Kidney (tissue), 14 donors: ENCODE measurements around the gene CA6. TPM values are rescaled to one million over a fixed set of nuclear protein-coding genes. Genes with fewer than 3 reads are reported as not detected.

Experiments
- DNase-seq, 5 donors: peaks; one replicate each; pipeline ENCODE4 v3.0.0-alpha.2; 2013 to 2020
- FAIRE-seq: peaks from 2 replicates; lab custom pipeline; 2012; peaks lifted over from hg19 to GRCh38; lab: Jason Lieb, UNC
- H3K27ac ChIP-seq, 2 donors: one replicate each; pipeline ENCODE4 v1.7.0; 2013; ENCODE audit warnings: low read depth in 2 of 2, low read length in 2 of 2, inconsistent platforms in 1 of 2
- H3K27me3 ChIP-seq: one replicate; pipeline ENCODE4 v1.7.1; 2013; ENCODE audit warnings: low read length, inconsistent platforms; ENCODE audit not compliant: control insufficient read depth, insufficient read depth
- H3K36me3 ChIP-seq, 3 donors: one replicate each; pipeline versions ENCODE4 v1.7.0 to v1.7.1; 2013; ENCODE audit warnings: low read length in 3 of 3, control low read depth in 1 of 3, inconsistent platforms in 1 of 3; ENCODE audit not compliant: insufficient read depth in 3 of 3, control insufficient read depth in 2 of 3
- H3K4me1 ChIP-seq, 3 donors: one replicate each; pipeline versions ENCODE4 v1.7.0 to v1.7.1; 2013; ENCODE audit warnings: low read length in 3 of 3, inconsistent platforms in 1 of 3, low read depth in 1 of 3; ENCODE audit not compliant: control insufficient read depth in 2 of 3, insufficient read depth in 2 of 3
- H3K4me3 ChIP-seq, 3 donors: one replicate each; pipeline versions ENCODE4 v1.7.0 to v1.8.1; 2013; ENCODE audit warnings: low read length in 3 of 3, control low read depth in 1 of 3, inconsistent platforms in 1 of 3
- H3K9ac ChIP-seq, 3 donors: one replicate each; pipeline versions ENCODE4 v1.7.0 to v1.7.1; 2013; ENCODE audit warnings: low read length in 3 of 3, control low read depth in 1 of 3, inconsistent platforms in 1 of 3
- H3K9me3 ChIP-seq, 3 donors: one replicate each; pipeline versions ENCODE4 v1.7.0 to v1.7.1; 2013; ENCODE audit warnings: low read length in 3 of 3, control low read depth in 1 of 3, inconsistent platforms in 1 of 3; ENCODE audit not compliant: control insufficient read depth in 2 of 3, insufficient read depth in 1 of 3
- CTCF ChIP-seq: IDR thresholded peaks from 3 replicates; pipeline ENCODE4 v1.5.1; 2012; ENCODE audit warnings: mild to moderate bottlenecking, moderate library complexity, borderline replicate concordance; ENCODE audit not compliant: insufficient read depth; ENCODE audit errors: extremely low read depth
- intact Hi-C: fragments of 100-400 bp; cut with DNase I; formaldehyde crosslinking; loops from one replicate; pipeline ENCODE4 v1.11.1; 2022
- polyA plus RNA-seq: library from polyadenylated mRNA; stranded (reverse); fragments of 350-450 nt; fragmentation: Illumina TruSeq; extraction: RNeasy Lipid Tissue Mini Kit (QIAGEN cat#74804); gene quantifications from one replicate; pipeline ENCODE4 v1.2.3, GENCODE V29; 2014; ENCODE audit warnings: low read depth, low replicate concordance; ENCODE audit not compliant: insufficient read depth
- total RNA-seq: library from RNA; stranded (reverse); fragmentation: NEBNext Ultra II Directional; extraction: Animal tissue kit (Norgen Biotek cat#: 25700); gene quantifications from one replicate; pipeline ENCODE4 v1.2.1, GENCODE V29; 2021
- donor health status: control.
- donor health status: control.
- donor health status: control.
- donor health status: control.
- donor health status: control.
- donor health status: DM: yes; HTN: yes; CAD: no.
- donor health status: Normal renal cell carcinoma (clear cell type).

Gene CA6
- total and polyA plus RNA-seq, 2 donors from 2014 or later: not detected

GRCh38 chr1:8962812-8963530 is 17.3 kb downstream of the CA6 start:
- H3K36me3 ChIP-seq: no peaks in the 10 kb centered on the region
- peak in 3 of 5 donors; percentile 23 to 31 (median 25) for DNase-seq
- TF ChIP-seq CTCF: no peak
- H3K27me3 ChIP-seq: no peaks in the 10 kb centered on the region
- no peak overlapping the region for H3K9ac ChIP-seq
- intact Hi-C loops: no loop called here
- H3K4me3 ChIP-seq: no peak overlapping the region
- FAIRE-seq: no peak
- H3K27ac ChIP-seq: no peak overlapping the region
- no peaks in the 10 kb centered on the region for H3K4me1 ChIP-seq
- no peaks in the 10 kb centered on the region for H3K9me3 ChIP-seq

DNA sequence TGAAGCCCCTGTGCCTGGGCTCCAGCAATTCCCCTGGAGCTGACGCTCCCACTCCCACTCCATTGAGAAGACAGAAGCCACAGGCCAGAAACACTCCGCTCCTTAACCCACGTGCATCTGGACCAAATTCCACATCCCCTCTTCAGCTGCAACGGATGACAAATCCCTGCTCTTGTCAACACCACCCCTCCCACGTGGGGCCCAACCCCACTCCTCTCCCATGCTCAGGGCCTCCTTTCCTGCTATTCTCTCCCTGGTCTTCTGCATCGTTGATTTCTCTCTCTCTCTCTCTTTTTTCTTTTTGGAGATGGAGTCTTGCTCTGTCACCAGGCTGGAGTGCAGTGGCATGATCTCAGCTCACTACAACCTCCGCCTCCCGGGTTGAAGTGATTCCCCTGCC is 18.3 kb downstream of the CA6 start:
- Histone ChIP-seq H3K27ac (no peak overlapping the region), H3K9ac (no peak overlapping the region), H3K4me3 (no peak overlapping the region), H3K27me3 (no peaks in the 10 kb centered on the region), H3K36me3 (no peaks in the 10 kb centered on the region), H3K9me3 (no peaks in the 10 kb centered on the region), H3K4me1 (no peaks in the 10 kb centered on the region)
- TF ChIP-seq CTCF: no peak
- intact Hi-C loops: no loop called here
- peak in 1 of 5 donors; percentile 15 for DNase-seq
- no peak for FAIRE-seq

DNA sequence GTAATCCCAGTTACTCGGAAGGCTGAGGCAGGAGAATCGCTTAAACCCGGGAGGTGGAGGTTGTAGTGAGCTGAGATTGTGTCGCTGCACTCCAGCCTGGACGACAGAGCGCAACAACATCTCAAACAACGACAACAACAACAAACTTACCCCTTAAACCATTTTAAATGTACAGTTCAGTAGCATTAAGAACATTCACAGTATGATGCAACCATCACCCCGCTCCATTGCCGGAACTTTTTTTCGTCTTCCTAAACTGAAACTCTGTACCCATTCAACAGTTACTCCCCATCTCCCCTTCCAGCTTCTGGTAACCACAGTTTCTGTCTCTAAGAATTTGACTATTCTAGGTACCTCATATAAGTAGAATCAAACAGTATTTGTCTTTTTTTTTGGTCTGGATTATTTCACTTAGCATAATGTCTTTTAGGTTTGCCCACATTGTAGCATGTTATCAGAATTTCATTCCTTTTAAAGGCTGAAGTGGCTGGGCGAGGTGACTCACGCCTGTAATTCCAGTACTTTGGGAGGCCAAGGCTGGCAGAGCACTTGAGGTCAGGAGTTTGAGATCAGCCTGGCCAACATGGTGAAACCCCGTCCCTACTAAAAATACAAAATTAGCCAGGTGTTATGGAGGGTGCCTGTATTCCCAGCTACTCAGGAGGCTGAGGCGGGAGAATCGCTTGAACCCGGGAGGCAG is 19.6 kb downstream of the CA6 start:
- intact Hi-C loops: no loop called here
- Histone ChIP-seq H3K4me3 (no peak overlapping the region), H3K27me3 (no peaks in the 10 kb centered on the region), H3K36me3 (no peaks in the 10 kb centered on the region), H3K9me3 (no peaks in the 10 kb centered on the region), H3K4me1 (no peaks in the 10 kb centered on the region), H3K9ac (no peak overlapping the region), H3K27ac (no peak overlapping the region)
- FAIRE-seq (no peak), DNase-seq (no peak)
- TF ChIP-seq CTCF: no peak
